HepG2 (cell line): ENCODE results near the gene GTF2I. TPM values are rescaled to one million over a fixed set of nuclear protein-coding genes. Genes with fewer than 3 reads are reported as not detected.

Experiments
- AGO1 ChIP-seq: fragments of 200-400 bp; formaldehyde crosslinking; IDR thresholded peaks from 2 replicates; pipeline ENCODE4 v1.6.1; 2017; ENCODE audit warnings: mild to moderate bottlenecking, low read depth, low read length, moderate library complexity; ENCODE audit not compliant: poor library complexity, severe bottlenecking
- CHD4 ChIP-seq: fragments of 200-600 bp; sonication (generic); IDR thresholded peaks from 2 replicates; pipeline ENCODE4 v1.7.0; 2017; ENCODE audit warnings: mild to moderate bottlenecking, low read length, borderline replicate concordance
- FOSL1 ChIP-seq: sonication (generic); formaldehyde crosslinking; IDR thresholded peaks from 2 replicates; pipeline ENCODE4 v1.9.0; 2021; ENCODE audit warnings: missing genetic modification reagents, borderline replicate concordance
- GATA4 ChIP-seq: sonication (generic); IDR thresholded peaks from 2 replicates; pipeline ENCODE4 v1.6.1; 2016; ENCODE audit warnings: antibody characterized with exemption, low read depth, borderline replicate concordance
- HOXA3 ChIP-seq: sonication (generic); formaldehyde crosslinking; IDR thresholded peaks from 2 replicates; pipeline ENCODE4 v1.5.0; 2020; ENCODE audit warnings: missing genetic modification reagents
- KDM6A ChIP-seq: IDR thresholded peaks from 2 replicates; pipeline ENCODE4 v1.6.1; 2016; ENCODE audit warnings: low read depth
- MED1 ChIP-seq: sonication (generic); formaldehyde crosslinking; IDR thresholded peaks from 2 replicates; pipeline ENCODE4 v1.4.0; 2020; ENCODE audit warnings: missing genetic modification reagents
- MTA1 ChIP-seq: sonication (generic); formaldehyde crosslinking; IDR thresholded peaks from 2 replicates; pipeline ENCODE4 v1.4.0; 2020; ENCODE audit warnings: missing genetic modification reagents, mild to moderate bottlenecking, borderline replicate concordance
- MXD4 ChIP-seq: IDR thresholded peaks from 2 replicates; pipeline ENCODE4 v1.6.1; 2016; ENCODE audit warnings: mild to moderate bottlenecking, missing biosample characterization, missing genetic modification reagents
- NCOR1 ChIP-seq: fragments of 200-600 bp; sonication (generic); IDR thresholded peaks from 2 replicates; pipeline ENCODE4 v1.7.0; 2017; ENCODE audit warnings: antibody characterized with exemption, low read length, borderline replicate concordance
- NR2F6 ChIP-seq, 2 experiments: IDR thresholded peaks; 2 replicates each; pipeline ENCODE4 v1.6.1; 2016; ENCODE audit warnings: antibody characterized with exemption in 1 of 2, mild to moderate bottlenecking in 1 of 2
- PPARG ChIP-seq: conservative IDR thresholded peaks from 2 replicates; pipeline ENCODE4 v1.6.1; 2016; ENCODE audit warnings: missing biosample characterization, missing genetic modification reagents
- RFX3 ChIP-seq: IDR thresholded peaks from 2 replicates; pipeline ENCODE4 v1.6.1; 2016; ENCODE audit warnings: missing biosample characterization, missing genetic modification reagents
- SNAPC2 ChIP-seq: sonication (generic); formaldehyde crosslinking; IDR thresholded peaks from 2 replicates; pipeline ENCODE4 v1.8.1; 2022; ENCODE audit warnings: mild to moderate bottlenecking, missing genetic modification reagents
- TCF12 ChIP-seq, 2 experiments: fragments of 450-650 bp in 1 of 2; sonication (generic) in 1 of 2; formaldehyde crosslinking in 1 of 2; IDR thresholded peaks; 2 replicates each; pipeline versions ENCODE4 v1.6.1 to v1.8.0; 2017 to 2022; ENCODE audit warnings: antibody characterized with exemption in 1 of 2, mild to moderate bottlenecking in 1 of 2, missing genetic modification reagents in 1 of 2, moderate library complexity in 1 of 2
- XRCC5 ChIP-seq: fragments of 200-400 bp; formaldehyde crosslinking; optimal IDR thresholded peaks from 2 replicates; pipeline ENCODE3; 2017; ENCODE audit warnings: mild to moderate bottlenecking, low read length
- ZBTB7A ChIP-seq: sonication (generic); formaldehyde crosslinking; IDR thresholded peaks from 2 replicates; pipeline ENCODE4 v1.8.0; 2022; ENCODE audit warnings: mild to moderate bottlenecking, missing genetic modification reagents
- ZNF3 ChIP-seq: IDR thresholded peaks from 2 replicates; pipeline ENCODE4 v1.7.0; 2017; ENCODE audit warnings: inconsistent platforms
- ZNF430 ChIP-seq: sonication (generic); formaldehyde crosslinking; IDR thresholded peaks from 2 replicates; pipeline ENCODE4 v1.9.0; 2021; ENCODE audit warnings: mild to moderate bottlenecking, missing genetic modification reagents
- ZNF598 ChIP-seq: sonication (generic); formaldehyde crosslinking; IDR thresholded peaks from 2 replicates; pipeline ENCODE4 v1.5.1; 2020; ENCODE audit warnings: mild to moderate bottlenecking, missing genetic modification reagents, borderline replicate concordance
- ZNF772 ChIP-seq: sonication (generic); formaldehyde crosslinking; IDR thresholded peaks from 2 replicates; pipeline ENCODE4 v1.5.0; 2020; ENCODE audit warnings: mild to moderate bottlenecking, missing genetic modification reagents
- ZSCAN9 ChIP-seq: IDR thresholded peaks from 2 replicates; pipeline ENCODE4 v1.6.1; 2016; ENCODE audit warnings: borderline replicate concordance
- polyA plus RNA-seq, 8 experiments: library from polyadenylated mRNA; depleted of rRNA in 3 of 8; stranded (reverse) in 7 of 8; unstranded in 1 of 8; fragments of >200 nt; fragmentation: Illumina TruSeq in 4 of 8; extraction: Trizol in 4 of 8; gene quantifications; 2 replicates each; pipeline versions ENCODE4 v1.2.1 to v1.2.3, GENCODE V29; 2011 to 2016; ENCODE audit warnings: low read depth in 4 of 8, missing spikeins in 1 of 8, mixed read lengths in 1 of 8; ENCODE audit not compliant: insufficient read depth in 1 of 8
- total RNA-seq, 5 experiments: library from RNA; depleted of rRNA; stranded (reverse); fragments of >200 nt; fragmentation: Illumina TruSeq; extraction: Trizol; gene quantifications; 2 replicates each; pipeline ENCODE4 v1.2.3, GENCODE V29; 2016; ENCODE audit warnings: low read depth in 1 of 5
- TF ChIP-seq, protein P1 (sequence below): IDR thresholded peaks from 2 replicates; pipeline ENCODE4 v1.6.1; 2016
- TF ChIP-seq, protein P2 (sequence below), 2 experiments: sonication (generic) in 1 of 2; formaldehyde crosslinking in 1 of 2; IDR thresholded peaks; 2 replicates each; pipeline versions ENCODE4 v1.5.1 to v1.6.1; 2011 to 2020; ENCODE audit warnings: borderline replicate concordance in 1 of 2, low read depth in 1 of 2, low read length in 1 of 2, mild to moderate bottlenecking in 1 of 2, missing genetic modification reagents in 1 of 2, moderate library complexity in 1 of 2
- TF ChIP-seq, protein P3 (sequence below): sonication (generic); formaldehyde crosslinking; conservative IDR thresholded peaks from 2 replicates; pipeline ENCODE4 v1.8.0; 2022; ENCODE audit warnings: mild to moderate bottlenecking, moderate library complexity, missing genetic modification reagents

Gene GTF2I
- total and polyA plus RNA-seq, 2 of the 13 experiments (the other 11 are each of a cell fraction or from before 2014, with no cell fraction given): 74.6 to 125 TPM

DNA sequence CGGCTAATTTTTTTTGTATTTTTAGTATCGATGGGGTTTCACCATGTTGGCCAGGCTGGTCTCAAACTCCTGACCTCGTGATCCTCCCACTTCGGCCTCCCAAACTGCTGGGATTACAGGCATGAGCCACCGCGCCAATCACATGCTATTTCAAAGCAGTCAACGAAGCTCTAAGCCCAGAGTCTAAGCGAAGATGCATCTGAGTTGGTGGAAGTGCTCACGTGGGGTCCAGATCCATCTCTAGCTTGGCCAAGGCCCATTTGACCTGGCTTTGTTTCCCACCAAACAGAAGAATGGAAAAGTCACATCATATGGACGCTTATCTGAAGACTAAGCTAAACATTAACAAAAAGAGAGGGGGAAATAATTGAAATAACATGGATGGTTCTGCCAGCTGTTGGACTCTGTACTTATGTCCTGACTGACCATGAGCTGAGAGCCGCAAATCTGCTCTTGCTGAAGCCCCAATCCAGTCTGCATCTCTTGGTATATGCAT, 3.8 kb upstream of the GTF2I start (continued):
- TF ChIP-seq NR2F6 (IDR thresholded peaks at IDR 0.05): peak; percentile 87
- TF ChIP-seq NR2F6 (CRISPR knock-in tag; IDR thresholded peaks at IDR 0.05): peak; percentile 88
- peak; percentile 89 for TF ChIP-seq MED1
- 0 out of 2 replicates have a peak, but pooled peaks have one; percentile 7 for TF ChIP-seq RFX3
- no peak; the same call in 1 of the 2 replicates for TF ChIP-seq MTA1 (CRISPR knock-in tag)
- TF ChIP-seq, protein P1, sequence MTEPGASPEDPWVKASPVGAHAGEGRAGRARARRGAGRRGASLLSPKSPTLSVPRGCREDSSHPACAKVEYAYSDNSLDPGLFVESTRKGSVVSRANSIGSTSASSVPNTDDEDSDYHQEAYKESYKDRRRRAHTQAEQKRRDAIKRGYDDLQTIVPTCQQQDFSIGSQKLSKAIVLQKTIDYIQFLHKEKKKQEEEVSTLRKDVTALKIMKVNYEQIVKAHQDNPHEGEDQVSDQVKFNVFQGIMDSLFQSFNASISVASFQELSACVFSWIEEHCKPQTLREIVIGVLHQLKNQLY: peak; percentile 71
- TF ChIP-seq, protein P2, sequence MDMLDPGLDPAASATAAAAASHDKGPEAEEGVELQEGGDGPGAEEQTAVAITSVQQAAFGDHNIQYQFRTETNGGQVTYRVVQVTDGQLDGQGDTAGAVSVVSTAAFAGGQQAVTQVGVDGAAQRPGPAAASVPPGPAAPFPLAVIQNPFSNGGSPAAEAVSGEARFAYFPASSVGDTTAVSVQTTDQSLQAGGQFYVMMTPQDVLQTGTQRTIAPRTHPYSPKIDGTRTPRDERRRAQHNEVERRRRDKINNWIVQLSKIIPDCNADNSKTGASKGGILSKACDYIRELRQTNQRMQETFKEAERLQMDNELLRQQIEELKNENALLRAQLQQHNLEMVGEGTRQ (IDR thresholded peaks at IDR 0.05; ENCODE audit: low read depth, low read length): peak; percentile 81
- TF ChIP-seq, protein P2 (CRISPR knock-in tag; IDR thresholded peaks at IDR 0.05; ENCODE audit: borderline replicate concordance): peak; percentile 81; the same call in 1 of the 2 replicates
- peak; percentile 53; the same call in 1 of the 2 replicates for TF ChIP-seq PPARG (CRISPR knock-in tag)
- 0 out of 2 replicates have a peak, but pooled peaks have one; percentile 67 for TF ChIP-seq ZNF598 (CRISPR knock-in tag)
- 0 out of 2 replicates have a peak, but pooled peaks have one; percentile 55 for TF ChIP-seq ZNF772 (CRISPR knock-in tag)
- TF ChIP-seq ZSCAN9: peak; percentile 21; the same call in 1 of the 2 replicates
- TF ChIP-seq CHD4: peak; percentile 53; the same call in 1 of the 2 replicates
- TF ChIP-seq MXD4 (CRISPR knock-in tag): peak; percentile 61; the same call in 1 of the 2 replicates
- TF ChIP-seq, protein P3, sequence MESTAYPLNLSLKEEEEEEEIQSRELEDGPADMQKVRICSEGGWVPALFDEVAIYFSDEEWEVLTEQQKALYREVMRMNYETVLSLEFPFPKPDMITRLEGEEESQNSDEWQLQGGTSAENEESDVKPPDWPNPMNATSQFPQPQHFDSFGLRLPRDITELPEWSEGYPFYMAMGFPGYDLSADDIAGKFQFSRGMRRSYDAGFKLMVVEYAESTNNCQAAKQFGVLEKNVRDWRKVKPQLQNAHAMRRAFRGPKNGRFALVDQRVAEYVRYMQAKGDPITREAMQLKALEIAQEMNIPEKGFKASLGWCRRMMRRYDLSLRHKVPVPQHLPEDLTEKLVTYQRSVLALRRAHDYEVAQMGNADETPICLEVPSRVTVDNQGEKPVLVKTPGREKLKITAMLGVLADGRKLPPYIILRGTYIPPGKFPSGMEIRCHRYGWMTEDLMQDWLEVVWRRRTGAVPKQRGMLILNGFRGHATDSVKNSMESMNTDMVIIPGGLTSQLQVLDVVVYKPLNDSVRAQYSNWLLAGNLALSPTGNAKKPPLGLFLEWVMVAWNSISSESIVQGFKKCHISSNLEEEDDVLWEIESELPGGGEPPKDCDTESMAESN: 0 out of 2 replicates have a peak, but pooled peaks have one; percentile 66
- no peak for TF ChIP-seq FOSL1 (CRISPR knock-in tag)
- no peak for TF ChIP-seq TCF12 (IDR thresholded peaks at IDR 0.05)
- 0 out of 2 replicates have a peak, but pooled peaks have one; percentile 72 for TF ChIP-seq TCF12 (CRISPR knock-in tag; IDR thresholded peaks at IDR 0.05)
- peak; percentile 83; the same call in 1 of the 2 replicates for TF ChIP-seq SNAPC2 (CRISPR knock-in tag)
- peak; percentile 62; the same call in 1 of the 2 replicates for TF ChIP-seq KDM6A (CRISPR knock-in tag)
- TF ChIP-seq ZNF430 (CRISPR knock-in tag): peak; percentile 59; the same call in 1 of the 2 replicates
- TF ChIP-seq XRCC5: peak; percentile 42
- no peak for TF ChIP-seq AGO1
- TF ChIP-seq NCOR1: peak; percentile 92; the same call in 1 of the 2 replicates
- TF ChIP-seq HOXA3 (CRISPR knock-in tag): peak; percentile 68; the same call in 1 of the 2 replicates
- peak; percentile 50; the same call in 1 of the 2 replicates for TF ChIP-seq GATA4
- TF ChIP-seq ZBTB7A: peak; percentile 73; the same call in 1 of the 2 replicates
- TF ChIP-seq ZNF3: no peak
